ENCODE data around the gene TMEM131. TPM values are rescaled to one million over a fixed set of nuclear protein-coding genes. Genes with fewer than 3 reads are reported as not detected.

TMEM131 gene
- total RNA-seq, 1 donor from 2014 or later = 59.4 TPM

DNA sequence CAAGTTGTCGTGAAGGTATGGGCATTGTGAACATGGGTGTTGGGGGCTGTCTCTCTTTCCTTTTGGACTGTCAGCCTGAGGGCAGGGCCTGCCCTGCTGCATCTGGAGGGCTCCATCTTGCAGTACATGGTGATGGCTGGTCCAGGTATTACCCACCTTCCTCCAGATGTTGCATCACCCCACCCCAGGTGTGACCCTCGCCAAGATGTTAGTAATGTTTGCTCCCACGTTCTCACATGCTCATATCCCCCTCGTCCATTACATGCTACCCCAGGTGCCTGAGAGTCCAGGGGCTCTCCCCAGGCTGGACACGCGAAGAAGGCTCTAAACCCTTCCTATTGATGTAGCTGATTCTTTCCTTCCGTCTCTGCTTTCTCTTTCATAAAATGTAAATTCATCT lies 268.5 kb downstream of the TMEM131 start:
- Mint-ChIP-seq H3K4me1 (no peaks in the 10 kb centered on the region), H3K27me3 (ENCODE audit: insufficient read depth, low read depth) (no peaks in the 10 kb centered on the region), H3K27ac (no peak overlapping the region), H3K9me3 (peaks cover 5% of the 10 kb centered on the region), H3K4me3 (no peak overlapping the region), H3K36me3 (no peaks in the 10 kb centered on the region)
- Histone ChIP-seq H4K20me1 (ENCODE audit: low read depth) (no peaks in the 10 kb centered on the region), H3K4me3 (no peak overlapping the region), H3K4me2 (no peak overlapping the region), H3F3A (ENCODE audit: low read depth) (no peaks in the 10 kb centered on the region), H3K9me3 (ENCODE audit: low read depth) (no peaks in the 10 kb centered on the region), H3K4me1 (no peaks in the 10 kb centered on the region), H3K27me3 (no peaks in the 10 kb centered on the region), H3K27ac (no peak overlapping the region), H3K9ac (no peak overlapping the region), H2AFZ (replicated peaks) (no peak overlapping the region), H3K79me2 (ENCODE audit: low read depth) (no peaks in the 10 kb centered on the region), H3K36me3 (no peaks in the 10 kb centered on the region)
- TF ChIP-seq EZH2phosphoT487 (IDR thresholded peaks at IDR 0.05) (no peak), EZH2 (IDR thresholded peaks at IDR 0.05) (no peak)
- TF ChIP-seq, protein P1, sequence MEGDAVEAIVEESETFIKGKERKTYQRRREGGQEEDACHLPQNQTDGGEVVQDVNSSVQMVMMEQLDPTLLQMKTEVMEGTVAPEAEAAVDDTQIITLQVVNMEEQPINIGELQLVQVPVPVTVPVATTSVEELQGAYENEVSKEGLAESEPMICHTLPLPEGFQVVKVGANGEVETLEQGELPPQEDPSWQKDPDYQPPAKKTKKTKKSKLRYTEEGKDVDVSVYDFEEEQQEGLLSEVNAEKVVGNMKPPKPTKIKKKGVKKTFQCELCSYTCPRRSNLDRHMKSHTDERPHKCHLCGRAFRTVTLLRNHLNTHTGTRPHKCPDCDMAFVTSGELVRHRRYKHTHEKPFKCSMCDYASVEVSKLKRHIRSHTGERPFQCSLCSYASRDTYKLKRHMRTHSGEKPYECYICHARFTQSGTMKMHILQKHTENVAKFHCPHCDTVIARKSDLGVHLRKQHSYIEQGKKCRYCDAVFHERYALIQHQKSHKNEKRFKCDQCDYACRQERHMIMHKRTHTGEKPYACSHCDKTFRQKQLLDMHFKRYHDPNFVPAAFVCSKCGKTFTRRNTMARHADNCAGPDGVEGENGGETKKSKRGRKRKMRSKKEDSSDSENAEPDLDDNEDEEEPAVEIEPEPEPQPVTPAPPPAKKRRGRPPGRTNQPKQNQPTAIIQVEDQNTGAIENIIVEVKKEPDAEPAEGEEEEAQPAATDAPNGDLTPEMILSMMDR (IDR thresholded peaks at IDR 0.05) = no peak
- no peak for DNase-seq (ENCODE audit: low spot score)

DNA sequence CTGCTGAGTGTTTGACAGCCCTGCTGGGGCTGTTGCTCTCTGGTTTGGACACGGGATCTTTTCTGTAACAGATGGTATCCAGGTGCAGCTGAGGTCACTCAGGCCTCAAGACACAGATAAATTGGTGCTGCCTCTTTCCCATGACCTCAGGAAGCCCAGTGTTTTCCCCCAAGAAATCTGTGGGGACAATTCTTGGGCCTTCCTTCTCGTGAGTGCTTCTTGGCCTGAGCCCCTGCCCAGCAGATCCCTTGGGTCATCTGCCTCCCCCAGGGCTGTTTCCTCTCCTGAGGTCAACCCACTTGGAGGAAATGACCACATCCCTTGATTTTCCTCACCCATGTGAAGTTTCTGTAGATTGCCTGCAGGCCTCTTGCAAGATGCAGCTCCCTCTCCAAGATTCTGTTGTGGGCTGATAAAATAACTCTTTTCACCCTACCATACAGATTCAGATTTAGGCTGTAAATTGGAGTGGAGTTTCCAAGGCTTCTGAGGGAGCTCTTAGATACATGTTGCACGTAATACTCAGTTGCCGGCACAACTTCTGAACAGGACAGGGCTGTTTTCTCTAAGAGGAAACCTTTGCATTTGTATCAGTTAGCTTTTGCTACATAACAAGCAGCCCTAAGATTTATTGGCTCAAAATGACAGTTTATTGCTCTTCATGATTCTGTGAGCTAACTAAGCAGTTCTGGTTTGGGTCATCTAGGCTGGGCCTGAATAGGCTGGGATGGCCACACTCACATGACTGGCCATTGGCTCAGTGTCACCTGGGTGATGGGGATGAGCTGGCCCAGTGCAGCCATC lies 269.3 kb downstream of the TMEM131 start:
- no peak overlapping the region for H3K27ac Mint-ChIP-seq

DNA sequence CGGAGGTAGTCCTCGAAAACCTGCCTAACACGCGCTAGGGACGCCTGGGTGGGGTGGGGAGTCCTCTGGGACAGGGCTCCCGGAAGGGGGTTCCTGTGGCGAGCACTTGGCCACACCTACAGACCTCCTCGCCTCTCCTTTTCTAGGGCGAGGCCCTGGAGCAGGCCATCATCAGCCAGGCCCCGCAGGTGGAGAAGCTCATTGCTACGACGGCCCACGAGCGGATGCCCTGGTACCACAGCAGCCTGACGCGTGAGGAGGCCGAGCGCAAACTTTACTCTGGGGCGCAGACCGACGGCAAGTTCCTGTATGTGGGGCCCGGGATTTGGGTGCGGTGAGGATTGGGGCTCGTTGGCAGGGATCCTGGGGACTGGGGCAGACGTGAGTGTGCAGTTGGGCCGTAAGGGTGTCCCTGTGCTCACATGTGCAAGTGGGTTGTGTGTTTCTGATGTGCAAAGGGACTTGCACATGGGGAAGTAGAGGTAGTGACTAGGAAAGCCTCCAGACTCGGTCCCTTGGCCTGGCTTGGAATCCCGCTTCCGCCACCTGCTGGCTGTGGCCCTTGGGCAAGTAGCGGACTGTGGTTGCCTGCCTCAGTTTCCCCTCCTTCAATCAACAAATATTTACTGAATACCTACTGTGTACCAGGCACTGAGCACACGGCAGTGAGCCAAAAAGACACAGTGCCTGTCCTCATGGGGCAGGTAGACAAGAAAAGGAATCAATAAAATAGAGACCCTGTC lies 270.6 kb downstream of the TMEM131 start:
- H3K27ac ChIP-seq = no peak overlapping the region
- H3K27ac Mint-ChIP-seq = no peak overlapping the region
- no peak overlapping the region for H3K4me2 ChIP-seq
- H3K36me3 Mint-ChIP-seq = no peaks in the 10 kb centered on the region
- H3K9me3 Mint-ChIP-seq = peaks cover 5% of the 10 kb centered on the region
- no peaks in the 10 kb centered on the region for H4K20me1 ChIP-seq (ENCODE audit: low read depth)
- no peaks in the 10 kb centered on the region for H3K9me3 ChIP-seq (ENCODE audit: low read depth)
- H3K27me3 Mint-ChIP-seq (ENCODE audit: insufficient read depth, low read depth) = no peaks in the 10 kb centered on the region
- no peak overlapping the region for H2AFZ ChIP-seq (replicated peaks)
- H3K27me3 ChIP-seq = no peaks in the 10 kb centered on the region
- H3K4me3 Mint-ChIP-seq = no peak overlapping the region
- no peaks in the 10 kb centered on the region for H3K4me1 ChIP-seq
- no peak overlapping the region for H3K9ac ChIP-seq
- H3K36me3 ChIP-seq = no peaks in the 10 kb centered on the region
- H3F3A ChIP-seq (ENCODE audit: low read depth) = no peaks in the 10 kb centered on the region
- no peak overlapping the region for H3K4me3 ChIP-seq
- H3K79me2 ChIP-seq (ENCODE audit: low read depth) = no peaks in the 10 kb centered on the region
- no peaks in the 10 kb centered on the region for H3K4me1 Mint-ChIP-seq
- no peak for DNase-seq (ENCODE audit: low spot score)
- no peak for TF ChIP-seq EZH2phosphoT487 (IDR thresholded peaks at IDR 0.05)
- no peak for TF ChIP-seq EZH2 (IDR thresholded peaks at IDR 0.05)
- TF ChIP-seq, protein P1 (IDR thresholded peaks at IDR 0.05) = no peak

More for the DNA sequence above, 269.3 kb downstream of the TMEM131 start:
- Histone ChIP-seq H3K79me2 (ENCODE audit: low read depth) (no peaks in the 10 kb centered on the region), H3K4me2 (no peak overlapping the region), H3K27ac (no peak overlapping the region), H3K4me3 (no peak overlapping the region), H3K9ac (no peak overlapping the region), H4K20me1 (ENCODE audit: low read depth) (no peaks in the 10 kb centered on the region), H2AFZ (replicated peaks) (no peak overlapping the region), H3K27me3 (no peaks in the 10 kb centered on the region), H3F3A (ENCODE audit: low read depth) (no peaks in the 10 kb centered on the region), H3K36me3 (no peaks in the 10 kb centered on the region), H3K9me3 (ENCODE audit: low read depth) (no peaks in the 10 kb centered on the region), H3K4me1 (no peaks in the 10 kb centered on the region)
- TF ChIP-seq EZH2 (IDR thresholded peaks at IDR 0.05) (no peak), EZH2phosphoT487 (IDR thresholded peaks at IDR 0.05) (no peak)
- TF ChIP-seq, protein P1 (IDR thresholded peaks at IDR 0.05) = no peak
- Mint-ChIP-seq H3K27me3 (ENCODE audit: insufficient read depth, low read depth) (no peaks in the 10 kb centered on the region), H3K4me3 (no peak overlapping the region), H3K4me1 (no peaks in the 10 kb centered on the region), H3K9me3 (peaks cover 5% of the 10 kb centered on the region), H3K36me3 (no peaks in the 10 kb centered on the region)
- no peak for DNase-seq (ENCODE audit: low spot score)
